Activated CD4-positive, alpha-beta T cell treated with anti-CD3 and anti-CD28 coated beads for 24 hours (primary cell): ENCODE data around the gene POC1A.

Experiments
- DNase-seq, 2 donors: peaks; one replicate each; pipeline ENCODE4 v3.0.0-alpha.2; 2020; ENCODE audit warnings: low read depth in 2 of 2

Gene POC1A

DNA sequence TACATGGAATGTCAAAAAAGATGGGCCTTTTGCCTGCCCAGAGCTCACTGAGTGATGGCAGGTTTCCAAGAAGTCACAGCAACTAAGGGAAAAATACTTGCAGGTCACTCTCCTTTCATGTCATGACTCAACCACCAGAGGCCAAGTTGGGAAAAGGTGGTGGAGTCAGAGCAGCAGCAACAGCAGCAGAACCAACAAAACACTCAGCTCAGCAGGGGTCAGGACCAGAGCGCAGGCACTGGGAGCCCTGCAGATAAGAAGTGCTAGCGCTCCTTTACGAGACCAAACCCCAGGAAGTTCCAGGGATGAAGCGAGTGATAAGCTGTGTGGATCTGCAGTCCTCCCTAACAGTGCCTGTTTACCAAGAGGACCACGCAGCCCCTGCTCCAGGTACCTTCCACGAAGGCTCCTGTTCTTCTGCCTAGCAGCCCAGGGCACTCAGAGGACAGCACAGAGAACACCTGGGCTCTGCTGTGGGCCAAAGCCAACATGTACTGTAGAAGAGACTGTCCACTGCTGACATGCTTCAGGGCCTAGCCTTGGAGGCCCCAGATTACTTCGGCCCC lies 26.0 kb downstream of the POC1A start:
- no peak for DNase-seq

- DNase-seq: no peak
Measured at GRCh38 chr3:52126500-52126899, 27.7 kb downstream of the POC1A start.

GRCh38 chr3:52126036-52126435 lies 28.2 kb downstream of the POC1A start:
- no peak for DNase-seq

- DNase-seq: no peak
Measured at GRCh38 chr3:52124766-52125165, 29.5 kb downstream of the POC1A start.

GRCh38 chr3:52124126-52124525 lies 30.1 kb downstream of the POC1A start:
- no peak for DNase-seq

DNA sequence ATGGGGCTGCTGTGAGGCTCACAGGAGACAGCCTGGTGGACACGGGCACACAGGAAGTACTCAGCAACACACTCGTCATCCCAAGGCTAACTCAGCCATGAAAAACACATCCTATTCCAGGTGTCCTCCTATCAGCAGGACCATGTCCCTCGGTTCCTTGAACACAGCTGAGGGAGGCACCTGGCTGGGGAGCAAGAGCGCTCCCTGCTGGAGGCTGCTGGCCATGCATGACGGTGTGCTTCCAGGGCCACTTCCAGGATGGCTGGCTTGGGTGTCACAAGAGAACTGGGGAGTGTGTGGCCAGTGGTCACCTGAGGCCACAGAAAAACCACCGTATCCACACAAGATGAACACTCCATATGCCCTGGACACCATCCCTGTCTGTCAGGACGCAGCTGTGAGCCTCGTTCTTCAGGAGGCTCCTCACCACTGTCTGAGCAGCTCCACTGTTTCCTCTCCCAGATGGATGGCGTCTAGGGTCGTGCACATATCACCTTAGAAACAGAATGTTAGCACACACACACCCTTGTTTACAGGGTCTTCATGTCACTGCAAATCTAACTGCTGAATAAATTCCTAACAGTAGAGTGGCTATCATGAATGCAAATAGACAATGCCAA lies 31.0 kb downstream of the POC1A start:
- DNase-seq: peak; percentile 60 to 64

- no peak for DNase-seq
Measured at GRCh38 chr3:52122491-52122890, 31.7 kb downstream of the POC1A start.

DNA sequence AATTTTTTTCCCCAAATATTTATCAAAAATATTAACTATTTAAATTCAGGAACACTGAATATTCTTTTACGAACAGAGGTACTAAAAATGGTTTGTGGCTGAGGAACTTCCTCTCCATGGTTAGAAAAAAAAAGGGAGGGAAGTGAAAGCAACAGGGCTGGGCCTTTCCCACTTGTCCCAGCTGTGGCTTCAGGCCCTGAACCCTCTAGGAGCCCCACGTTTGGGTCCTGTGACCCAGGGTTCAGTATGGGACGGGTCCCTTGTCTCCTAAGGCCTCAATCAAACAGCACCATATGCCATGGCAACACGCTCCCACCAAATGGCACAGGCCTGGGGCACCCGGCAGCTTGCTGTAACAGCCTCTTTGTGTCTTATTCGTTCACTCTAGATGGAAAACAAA lies 32.4 kb downstream of the POC1A start:
- no peak for DNase-seq

GRCh38 chr3:52121464-52121805 lies 32.8 kb downstream of the POC1A start:
- no peak for DNase-seq

GRCh38 chr3:52120556-52121463 lies 33.4 kb downstream of the POC1A start:
- no peak for DNase-seq

DNA sequence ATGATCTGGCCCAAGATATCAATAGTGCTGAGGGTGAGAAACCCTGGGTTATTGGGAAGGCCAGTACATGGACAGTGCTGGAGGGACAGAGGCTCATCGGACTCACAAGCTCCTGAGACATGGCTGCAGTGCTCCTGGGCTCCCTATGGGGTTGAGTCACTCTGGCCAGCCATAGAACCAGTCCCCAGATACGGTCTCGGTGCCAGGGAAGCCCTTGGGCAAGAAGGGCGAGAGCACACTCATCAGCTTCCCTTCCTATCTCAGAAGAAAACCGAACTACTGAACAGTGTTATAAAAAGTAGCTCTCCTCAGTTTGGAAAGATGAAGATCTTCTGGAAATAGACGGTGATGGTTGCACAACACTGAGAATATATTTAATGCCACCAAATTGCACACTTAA lies 34.4 kb downstream of the POC1A start:
- DNase-seq: no peak

DNA sequence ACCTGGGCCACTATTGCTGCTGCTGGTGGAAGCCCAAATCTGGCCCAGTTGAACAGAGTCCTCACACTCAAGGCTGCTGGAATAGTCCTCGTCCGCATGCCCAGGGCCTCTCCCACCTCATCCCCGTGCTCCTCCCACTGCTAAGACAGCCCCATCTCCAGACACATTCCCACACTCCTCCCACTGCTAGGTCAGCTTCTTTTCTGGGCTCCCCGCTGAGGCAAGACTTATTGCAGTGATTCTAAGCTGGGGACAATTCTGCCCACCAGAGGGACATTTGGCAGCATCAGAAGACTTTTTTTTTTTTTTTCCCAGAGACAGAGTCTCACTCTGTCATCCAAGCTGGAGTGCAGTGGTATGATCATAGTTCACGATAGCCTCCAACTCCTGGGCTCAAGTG lies 35.1 kb downstream of the POC1A start:
- no peak for DNase-seq

DNA sequence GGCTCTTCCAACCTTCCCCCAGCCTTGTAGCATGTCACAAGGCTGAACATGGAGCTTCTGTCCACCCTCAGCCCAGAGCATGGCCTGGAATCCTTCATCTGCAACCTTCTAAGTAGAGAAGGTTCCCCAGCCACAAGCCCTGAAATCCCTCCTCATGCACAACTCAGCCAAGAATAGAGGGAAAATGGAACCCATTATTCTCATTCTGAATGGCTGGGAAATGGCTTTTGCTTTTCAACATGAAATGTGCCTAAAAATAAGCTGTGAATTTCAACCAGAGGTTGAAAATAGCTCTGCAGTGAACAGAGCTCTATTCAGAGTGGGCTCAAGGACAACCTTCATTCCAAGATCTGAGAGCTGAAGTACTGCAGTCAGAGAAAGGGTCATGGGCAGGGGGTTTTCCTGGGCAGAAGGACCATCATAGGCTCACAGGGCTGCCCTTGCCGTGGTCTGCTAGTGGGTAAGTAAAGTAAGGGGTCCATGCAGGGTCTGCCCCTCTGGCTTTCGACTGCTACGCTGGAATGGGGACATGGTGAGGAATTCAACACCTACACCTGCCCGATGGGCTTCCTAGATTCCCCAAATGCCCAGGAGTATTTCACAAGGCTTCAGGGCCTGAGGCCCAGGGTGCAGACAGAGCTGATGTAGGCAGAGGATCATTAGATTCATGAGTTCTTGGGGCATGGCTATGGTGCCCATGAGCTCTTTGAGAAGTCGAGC lies 35.9 kb downstream of the POC1A start:
- DNase-seq: no peak

DNA sequence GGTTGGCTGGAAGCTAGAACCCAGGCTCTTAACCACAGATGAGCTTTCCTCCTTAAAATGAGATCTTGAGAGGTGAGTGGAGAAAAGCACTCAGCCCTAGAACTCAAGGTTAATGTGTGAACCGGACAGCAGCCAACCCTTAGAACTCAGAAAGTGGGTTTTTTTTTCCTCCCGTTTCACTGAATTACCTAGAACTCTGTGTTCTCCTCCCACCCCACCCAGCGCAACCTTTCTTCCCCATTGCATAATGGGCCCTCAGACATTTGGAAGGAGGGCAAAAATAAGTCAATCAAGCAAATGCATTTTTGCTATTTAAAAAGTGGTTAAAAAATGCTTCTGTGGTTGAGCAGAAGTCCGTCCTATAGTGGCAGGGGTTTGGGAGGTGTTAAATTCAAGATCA lies 36.7 kb downstream of the POC1A start:
- DNase-seq: no peak

DNA sequence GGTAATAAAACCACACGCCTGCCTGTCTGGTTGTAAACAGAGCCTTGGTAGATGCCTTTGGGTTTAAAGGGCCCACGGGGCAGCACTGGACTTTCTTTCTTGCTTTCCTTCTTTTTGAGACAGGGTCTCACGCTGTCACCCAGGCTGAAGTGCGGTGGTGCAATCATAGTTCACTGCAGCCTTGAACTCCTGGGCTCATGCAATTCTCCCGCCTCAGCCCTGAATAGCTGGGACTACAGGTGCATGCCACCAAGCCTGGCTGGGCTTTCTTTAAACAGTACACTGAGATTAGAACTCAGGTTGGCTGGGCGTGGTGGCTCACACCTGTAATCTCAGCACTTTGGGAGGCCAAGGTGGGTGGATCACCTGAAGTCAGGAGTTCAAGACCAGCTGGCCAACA lies 42.2 kb downstream of the POC1A start:
- DNase-seq: no peak

DNA sequence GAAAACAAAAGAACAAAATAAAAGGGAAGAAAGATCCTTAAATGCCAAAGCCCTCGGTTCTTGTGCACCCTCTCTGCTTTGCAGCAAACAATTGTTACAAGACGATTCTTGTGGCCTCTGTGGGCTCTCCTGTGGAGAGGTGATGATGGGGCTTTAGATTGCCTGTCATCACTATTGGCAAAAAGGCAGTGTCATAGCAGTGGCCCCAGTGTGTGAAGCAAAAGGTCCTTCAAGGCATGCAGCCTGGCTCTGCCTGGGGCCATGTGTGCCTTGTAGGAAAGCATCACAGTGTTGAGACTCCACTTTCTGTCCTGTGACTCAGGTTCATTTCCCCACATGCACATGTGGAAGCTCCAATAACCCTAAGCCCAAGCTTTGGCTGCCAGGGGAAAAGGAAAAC lies 43.7 kb downstream of the POC1A start:
- no peak for DNase-seq

DNA sequence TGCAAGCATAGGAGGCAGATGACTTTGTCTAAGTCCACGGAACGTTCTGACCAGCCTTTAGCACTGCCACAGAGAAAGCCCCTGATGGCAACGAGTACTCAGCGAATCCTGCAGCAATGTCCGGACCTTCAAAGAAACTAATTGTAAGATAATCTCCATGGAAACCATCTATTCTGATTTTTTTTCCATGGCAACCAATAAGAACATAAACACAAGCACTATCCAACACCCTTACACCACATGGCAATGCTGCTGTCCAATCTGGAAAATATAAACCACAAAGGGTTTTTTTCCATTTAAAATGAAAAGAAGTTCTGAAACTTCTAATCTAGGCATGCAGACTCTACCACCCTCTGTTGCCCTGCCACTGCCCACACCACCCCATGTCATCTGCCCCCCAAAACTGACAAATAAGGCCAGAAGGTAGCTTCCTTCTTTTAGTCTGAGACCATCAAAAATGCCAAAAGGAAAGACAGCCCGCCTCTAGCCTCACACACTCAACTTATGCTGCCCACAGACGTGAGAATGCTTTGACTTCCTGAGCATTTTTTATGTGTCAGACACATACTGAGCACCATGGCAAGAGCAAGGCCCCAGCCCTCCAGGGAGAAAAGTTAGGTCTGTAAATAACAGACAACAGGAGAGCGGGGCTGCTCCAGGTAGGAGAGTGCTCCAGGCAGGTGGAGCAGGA lies 44.5 kb downstream of the POC1A start:
- DNase-seq: no peak

- DNase-seq: no peak
Measured at GRCh38 chr3:52108302-52109232, 45.7 kb downstream of the POC1A start.

DNA sequence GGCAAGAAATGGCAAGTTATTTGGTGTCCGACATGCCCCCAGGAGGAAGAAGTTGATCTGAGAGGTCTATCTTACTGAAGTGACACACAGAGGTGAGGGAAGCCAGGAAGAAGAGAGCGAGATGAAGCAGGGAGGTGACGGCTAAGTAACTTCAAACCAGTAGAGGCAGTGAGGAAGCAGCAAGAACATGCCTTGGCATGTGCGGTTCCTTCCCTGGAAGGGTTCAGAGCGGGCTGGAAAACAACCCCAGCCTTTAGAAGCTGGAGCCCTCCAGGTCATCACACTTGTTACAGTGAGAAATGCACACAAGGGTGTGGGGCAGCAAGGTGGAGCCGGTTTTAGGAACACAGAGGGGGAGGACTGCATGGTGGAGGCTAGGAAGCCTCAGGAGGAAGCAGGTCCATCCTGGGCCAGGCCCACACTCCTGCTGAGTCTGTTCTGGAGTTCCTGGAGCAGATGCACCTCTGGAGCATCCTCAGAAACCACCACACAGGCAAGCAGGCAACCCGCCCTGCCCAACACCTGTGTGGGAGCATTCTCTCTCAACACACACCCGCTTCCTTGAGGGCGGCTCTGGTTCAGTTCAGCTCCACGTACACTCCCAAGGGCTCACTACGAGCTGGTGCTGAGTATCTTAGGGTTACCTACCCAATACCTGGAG lies 47.1 kb downstream of the POC1A start:
- no peak for DNase-seq
